Left renal pelvis (tissue), 4 donors: Measurements from ENCODE around the gene ITPRID2. TPM values are rescaled to one million over a fixed set of nuclear protein-coding genes. Genes with fewer than 3 reads are reported as not detected.

Source experiments
- DNase-seq, 4 donors: peaks; one replicate each; pipeline ENCODE4 v3.0.0-alpha.2; 2013; ENCODE audit warnings: low read depth in 4 of 4, low spot score in 3 of 4
- polyA plus RNA-seq, 4 donors: library from polyadenylated mRNA; unstranded; fragments of 120-200 nt; gene quantifications; one replicate each; pipeline ENCODE4 v1.2.1, GENCODE V29; 2013; ENCODE audit not compliant: insufficient read length in 4 of 4

Gene ITPRID2
- polyA plus RNA-seq = 100 to 1,000 TPM; 145 to 209 (median 189) TPM

DNA sequence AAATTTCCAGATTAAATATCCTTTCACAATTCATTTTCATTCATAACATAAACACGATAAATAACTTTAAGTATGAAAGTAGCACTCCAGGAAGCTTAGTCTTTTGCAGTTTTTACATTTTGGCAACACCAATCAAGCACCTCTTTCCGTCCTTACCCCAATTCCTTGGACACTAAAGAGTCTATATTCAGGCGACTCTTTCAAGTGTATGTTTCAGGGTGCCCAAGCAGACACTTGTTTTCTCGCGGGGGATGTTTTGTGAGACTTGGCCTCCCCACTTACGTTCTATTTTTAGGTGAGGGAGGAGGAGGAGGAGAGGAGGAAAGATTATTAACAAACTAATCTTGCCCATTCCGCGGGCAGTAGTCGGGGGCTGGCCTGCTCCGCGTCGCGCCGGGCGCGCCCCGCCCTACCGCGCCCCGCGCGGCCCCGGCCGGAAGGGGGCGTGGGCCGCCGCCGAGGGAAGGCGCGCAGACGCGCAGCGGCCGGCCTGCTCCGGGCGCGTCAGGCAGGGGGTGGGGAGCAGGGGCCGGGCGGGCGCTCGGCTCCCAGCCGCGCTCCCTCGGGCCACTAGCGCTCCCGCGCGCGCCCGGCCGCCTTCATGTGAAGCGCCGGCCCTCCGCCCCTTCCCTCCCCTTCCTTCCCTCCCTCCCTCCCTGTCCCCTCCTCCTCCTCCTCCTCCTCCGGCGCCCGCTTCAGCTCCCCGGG, at the start of gene ITPRID2:
Gene ITPRID2, plus strand, starts transcription at position 473 of the 708 bp plus-strand sequence. CDS start 337 bp downstream, outside the sequence.
- peak; percentile 61 to 82 (median 79) for DNase-seq

DNA sequence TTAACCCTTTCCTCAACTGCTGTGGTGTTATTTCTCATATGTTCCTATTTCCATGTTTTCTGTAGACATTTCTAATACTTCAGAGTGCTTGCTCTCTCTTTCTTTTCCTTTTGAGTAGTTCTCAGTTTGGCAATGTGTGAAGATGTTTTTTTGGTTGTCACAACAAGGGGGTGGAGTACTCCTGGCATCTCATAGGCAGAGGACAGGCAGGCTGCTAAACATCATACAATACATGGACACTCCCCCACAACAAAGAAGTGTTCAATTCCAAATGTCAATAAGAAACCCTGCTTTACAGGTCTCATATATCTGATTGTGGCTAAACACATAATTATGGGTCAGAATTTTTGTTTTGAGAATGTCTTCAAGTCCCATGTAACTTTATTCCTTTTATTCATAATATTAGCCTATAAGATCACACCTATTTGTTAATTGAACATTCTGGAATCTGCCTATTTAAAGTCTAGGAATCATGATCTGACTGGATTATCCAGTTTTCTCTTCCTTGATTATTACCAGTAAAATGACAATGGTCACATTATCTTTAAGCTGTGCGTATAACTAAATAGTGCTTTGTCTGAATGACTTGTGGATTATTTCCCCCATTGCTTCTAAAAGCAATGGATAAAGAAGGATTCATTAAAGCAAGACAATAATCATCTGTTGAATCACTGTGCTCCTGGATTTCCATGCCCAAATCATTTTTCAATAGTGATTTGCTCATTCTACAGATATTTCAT, 46.8 kb upstream of the ITPRID2 start:
- no peak for DNase-seq

DNA sequence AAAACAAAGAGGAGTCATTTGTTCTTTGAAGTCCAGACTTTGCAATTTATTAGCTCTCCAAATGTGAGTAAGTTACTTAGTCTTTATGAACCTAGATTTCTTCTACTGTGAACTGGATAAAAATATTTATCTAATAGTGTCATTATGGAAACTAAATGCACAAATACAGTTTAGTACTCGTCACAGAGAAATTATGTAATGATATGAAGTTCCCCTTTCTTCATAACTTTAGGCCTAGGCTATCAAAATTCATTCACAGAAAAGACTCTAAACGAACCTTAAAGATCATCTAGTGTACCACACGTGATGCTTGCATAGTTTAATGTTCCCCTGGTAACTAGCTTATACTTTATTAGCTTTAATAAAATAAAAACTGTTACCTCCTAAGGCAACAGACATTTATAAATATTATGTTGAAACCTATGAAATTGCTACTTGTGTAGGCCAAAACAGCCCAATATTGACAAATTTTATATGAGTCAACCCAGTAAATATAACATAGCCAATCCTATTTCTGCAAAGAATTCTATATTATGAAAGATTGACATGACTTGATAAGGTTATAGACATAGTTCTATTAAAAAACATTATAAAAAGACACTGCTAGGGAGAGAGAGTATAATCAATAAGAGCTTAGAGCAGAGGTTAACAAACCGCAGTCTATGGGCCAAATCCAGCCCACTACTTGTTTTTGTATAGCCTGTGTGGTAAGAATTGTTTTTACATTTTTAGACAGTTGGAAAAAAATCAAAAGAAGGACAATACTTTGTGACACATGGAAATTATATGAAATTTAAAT, 44.9 kb upstream of the ITPRID2 start:
- DNase-seq = no peak

DNA sequence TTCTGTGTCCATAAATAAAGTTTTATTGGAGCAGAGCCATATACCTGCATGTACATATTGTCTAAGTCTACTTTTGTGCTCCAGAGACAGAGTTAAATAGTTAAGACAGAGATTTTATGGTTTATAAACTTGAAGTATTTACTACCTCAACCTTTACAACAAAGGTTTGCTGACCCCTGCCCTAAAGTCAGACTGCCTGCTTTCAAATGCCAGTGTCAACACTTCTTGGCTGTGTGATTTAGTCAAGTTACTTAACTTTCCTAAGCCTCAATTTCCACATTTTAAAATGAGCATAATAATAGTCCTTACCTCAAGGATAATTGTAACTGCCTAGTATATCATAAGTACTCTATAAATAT, 44.4 kb upstream of the ITPRID2 start:
- no peak for DNase-seq

DNA sequence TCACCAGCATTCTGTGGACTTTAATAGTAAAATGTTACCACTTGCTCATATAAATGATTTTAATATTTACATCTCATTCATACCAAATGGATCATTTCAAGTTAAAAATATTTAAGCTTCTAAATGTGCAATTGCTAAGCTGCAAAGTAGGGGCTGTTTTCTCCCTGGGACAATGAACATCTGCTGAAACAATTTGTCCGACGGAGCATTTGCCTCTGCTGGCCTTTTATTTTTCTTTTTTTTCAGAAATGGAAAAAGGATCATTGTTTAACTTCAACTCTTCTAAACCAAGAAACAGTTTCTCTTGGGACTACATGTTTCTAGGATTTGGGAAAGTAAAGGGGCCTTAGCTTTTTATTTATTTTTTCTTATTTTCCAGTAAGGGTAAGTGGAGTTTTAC, 43.8 kb upstream of the ITPRID2 start:
- DNase-seq = peak in 1 of 4 donors; percentile 31

DNA sequence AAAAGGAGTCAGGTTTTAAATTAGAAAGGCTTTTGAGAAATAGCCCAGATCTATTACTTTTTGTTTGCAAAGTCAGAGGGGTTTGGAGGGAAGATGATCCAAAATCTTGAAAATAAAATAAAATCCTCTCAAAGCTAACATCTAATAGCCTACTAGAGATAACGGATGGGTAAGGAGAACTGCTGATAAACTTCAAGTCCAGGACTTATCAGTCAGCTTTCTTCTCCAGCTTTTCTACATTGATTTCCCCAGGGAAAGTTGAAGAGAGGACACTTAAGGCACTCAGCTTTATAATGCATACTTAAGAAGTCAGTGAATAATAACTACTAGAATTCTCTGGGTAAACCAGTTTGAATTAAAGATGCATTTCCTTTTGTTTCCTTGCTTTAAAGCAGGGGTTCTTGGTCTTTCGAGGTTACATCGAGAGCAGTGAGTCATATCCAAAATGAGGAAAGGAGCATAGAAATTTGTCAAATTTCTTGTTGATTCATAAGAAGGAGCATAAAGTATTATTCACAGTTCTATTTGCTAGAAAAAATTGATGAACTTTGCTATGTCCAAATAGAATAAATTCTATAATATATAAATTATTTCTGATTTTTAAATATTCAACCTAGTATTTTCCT, 43.2 kb upstream of the ITPRID2 start:
- no peak for DNase-seq

DNA sequence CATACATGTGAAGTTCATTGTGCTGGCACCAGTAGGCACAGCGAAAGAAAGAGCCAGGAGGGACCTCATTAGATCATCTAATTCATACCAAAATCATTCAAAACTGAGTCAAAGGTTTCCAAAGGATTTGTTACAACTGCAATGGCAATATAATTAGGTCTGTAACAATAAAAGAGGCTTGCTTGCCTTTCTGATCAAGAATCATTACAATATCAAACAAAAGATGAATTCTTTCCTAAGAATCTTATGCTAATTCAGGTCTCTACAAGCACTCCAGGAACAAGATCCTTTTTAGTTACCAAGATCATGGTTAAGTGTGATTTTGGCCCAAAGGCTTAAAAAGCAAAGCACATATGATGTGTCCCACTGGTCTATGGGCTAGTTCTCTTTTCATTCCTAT, 41.9 kb upstream of the ITPRID2 start:
- DNase-seq = no peak

DNA sequence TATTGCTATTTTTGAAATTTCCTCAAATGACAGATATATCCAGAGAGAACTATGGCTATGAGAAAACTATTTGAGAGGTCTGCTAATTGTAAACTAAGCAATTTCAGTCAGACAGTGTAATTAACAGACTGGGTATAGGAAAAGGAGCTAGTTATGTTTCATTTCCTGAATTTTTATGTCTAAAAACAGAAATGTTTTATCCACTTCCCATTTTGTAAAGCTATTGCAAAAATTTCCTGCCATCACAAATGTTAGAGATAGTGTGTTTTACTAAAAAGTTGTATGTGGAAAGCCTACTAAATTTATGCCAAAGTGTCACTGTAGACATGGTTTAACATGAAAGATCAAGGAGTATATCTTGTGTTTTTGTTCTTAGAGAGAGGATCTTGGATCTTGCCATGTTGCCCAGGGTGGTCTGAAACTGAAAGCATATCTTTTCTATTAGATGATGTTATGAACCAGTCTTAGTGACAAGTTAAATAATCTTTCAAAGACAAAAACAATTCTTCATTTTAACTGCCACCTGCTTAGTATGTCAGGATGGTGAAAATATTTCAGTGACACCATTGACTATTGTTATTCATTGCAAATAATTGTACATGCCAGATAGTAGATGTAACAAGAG, 40.5 kb upstream of the ITPRID2 start:
- DNase-seq = no peak

DNA sequence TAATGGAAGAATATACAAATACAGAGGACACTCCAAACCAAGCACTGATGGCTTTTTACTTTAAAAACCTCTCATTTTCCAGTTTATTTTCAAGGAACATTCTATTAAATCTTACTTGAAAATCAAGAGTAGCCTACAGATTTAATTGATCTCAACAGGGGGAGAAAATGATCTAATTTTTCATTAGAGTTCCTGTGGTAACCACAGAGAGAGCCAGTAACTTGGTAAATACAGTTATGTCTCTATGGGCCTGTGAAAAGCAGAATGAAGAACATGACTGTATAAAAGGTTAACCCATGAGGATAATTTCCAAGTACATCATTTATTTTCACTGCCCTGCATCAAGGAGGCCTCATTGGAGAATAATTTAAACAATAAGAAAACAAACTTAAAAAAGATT, 39.8 kb upstream of the ITPRID2 start:
- DNase-seq = no peak

DNA sequence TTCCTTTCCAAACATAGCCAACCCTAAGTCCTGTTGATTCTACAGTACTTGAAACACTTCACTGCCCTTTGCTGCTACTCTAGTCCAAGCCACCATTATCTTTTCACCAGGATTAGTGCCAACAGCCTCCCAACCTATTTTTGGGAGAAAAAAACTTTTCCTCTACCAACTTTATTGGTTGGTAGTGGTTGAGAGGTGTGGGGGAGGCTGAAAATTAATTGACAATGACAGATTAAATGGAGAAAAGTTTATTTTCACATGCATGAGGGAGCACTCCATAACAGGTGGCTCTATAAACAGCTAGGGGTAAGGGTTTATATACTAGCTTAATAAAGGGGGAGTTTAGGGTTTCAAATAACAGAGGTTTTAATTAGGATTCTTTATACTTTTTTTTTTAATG, 37.8 kb upstream of the ITPRID2 start:
- DNase-seq = no peak

DNA sequence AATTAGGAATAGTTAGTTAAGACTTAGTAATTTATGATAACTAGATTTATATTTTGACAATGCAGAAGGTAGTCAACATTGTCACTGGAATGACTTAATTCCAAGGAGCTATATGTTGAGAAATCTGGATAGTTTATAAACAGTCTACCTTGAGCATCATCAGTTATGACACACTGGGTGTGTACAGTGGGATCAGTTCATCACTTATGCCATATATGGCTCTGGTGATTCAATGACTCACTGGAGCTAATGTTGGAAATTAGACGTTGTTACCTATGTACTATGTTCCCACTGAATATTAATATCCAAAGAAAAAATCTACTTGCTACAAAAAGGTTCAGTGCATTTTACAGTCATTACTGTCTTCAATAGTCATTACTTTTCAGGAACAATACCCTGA, 34.0 kb upstream of the ITPRID2 start:
- DNase-seq = no peak

DNA sequence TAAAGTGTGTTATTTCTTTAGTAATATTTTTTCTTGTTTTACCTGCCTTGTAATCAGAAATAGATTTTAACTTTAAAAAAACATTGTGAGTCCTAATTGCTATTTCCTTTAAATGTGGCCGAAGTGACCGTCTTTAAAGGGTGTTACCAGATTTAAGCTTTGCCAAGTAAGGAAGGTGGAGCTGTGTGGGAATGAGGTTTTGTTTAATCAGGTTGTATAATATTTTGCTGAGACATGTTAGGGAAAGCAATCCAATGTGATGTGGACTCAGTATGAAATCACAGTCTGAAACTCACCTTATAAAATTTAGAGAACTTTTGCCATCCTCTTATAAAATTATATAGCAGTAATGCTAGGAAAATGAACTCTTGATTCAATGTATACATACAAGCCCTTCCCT, 32.9 kb upstream of the ITPRID2 start:
- no peak for DNase-seq

DNA sequence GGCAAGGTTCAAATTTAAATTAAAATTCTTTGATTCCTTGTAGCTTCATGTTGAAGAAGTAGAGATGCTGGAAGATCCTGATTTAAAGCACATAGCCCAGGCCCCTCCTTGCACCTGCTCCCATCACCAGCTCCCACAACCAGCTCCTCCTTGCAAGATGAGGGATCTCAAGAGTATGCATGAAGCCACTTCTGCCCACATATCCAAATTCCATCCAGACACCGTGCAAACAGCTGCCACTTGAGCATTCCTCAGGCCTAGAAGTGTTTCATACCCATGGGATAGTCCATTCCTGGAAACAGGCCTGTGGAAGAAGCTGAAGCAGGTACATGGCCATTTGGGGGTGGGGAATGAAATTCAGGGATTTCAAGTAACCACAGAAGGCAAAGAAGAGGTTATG, 32.4 kb upstream of the ITPRID2 start:
- DNase-seq = no peak

DNA sequence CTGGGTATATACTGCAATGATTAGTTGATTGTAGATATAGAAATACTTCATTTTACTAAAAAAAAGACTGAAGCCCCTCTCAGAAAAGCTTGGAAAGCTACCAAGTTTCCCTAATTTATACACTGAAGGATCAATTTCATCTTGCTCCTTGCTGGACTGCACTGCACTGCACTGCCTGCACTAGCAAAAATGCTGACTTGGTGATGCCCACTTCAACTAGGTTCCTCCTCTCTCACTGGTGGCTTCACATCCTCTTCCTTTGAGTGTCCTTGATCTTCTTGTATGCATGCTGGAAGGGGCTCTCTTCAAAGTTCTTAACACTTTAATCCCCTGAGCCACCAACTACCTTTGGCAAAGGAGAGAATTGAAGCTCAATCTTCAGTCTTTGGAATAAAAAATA, 31.7 kb upstream of the ITPRID2 start:
- no peak for DNase-seq

DNA sequence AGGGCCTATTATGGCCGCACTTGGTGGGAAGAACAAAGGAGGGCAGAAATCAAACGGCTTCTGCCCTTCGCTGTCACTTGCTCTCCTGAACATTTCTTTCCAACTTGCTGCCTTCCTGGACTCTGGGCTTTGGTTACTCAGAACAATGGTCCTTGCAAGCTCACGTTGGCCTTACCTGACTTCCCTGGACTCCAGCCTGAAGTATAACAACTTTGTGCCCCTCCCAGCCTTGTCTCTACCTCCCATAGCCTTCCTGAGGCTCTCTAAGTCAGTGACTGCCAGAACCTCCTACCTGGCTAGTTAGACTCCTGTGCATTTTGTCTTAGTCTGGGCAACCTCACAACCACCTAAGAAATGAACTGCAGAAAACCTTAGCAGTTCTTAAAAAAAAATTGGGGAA, 30.2 kb upstream of the ITPRID2 start:
- no peak for DNase-seq

DNA sequence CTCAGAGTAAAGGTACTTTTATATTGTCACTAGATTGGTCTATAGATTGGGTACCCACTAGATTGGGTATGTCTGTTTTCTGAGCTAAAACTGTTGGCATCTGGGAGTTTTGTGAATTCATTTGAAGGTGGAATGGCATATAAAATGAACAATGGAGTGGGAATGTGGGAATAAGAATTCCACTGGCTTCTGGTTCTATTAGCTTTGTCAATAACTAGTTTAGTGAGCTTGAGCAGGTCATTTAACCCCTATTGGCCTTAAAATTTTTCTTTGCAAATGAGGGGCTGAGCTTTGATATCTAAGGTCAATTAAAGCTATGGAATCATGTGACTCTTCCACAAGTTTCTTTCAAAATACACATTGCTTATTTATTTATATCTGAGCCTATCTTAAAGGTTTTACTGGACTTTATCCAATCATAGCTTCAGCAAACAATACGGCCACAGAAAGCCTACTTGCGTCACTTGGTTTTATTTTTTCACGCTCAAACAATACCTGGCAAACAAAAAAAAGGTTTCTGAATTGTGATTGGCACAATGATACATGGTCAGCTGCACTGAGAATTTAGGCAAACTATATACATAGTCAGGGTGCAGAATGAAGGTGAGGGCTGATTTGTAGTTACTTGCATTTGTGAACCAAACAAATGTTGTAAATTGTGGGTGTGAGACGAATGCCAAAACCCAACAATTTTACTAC, 28.8 kb upstream of the ITPRID2 start:
- no peak for DNase-seq

DNA sequence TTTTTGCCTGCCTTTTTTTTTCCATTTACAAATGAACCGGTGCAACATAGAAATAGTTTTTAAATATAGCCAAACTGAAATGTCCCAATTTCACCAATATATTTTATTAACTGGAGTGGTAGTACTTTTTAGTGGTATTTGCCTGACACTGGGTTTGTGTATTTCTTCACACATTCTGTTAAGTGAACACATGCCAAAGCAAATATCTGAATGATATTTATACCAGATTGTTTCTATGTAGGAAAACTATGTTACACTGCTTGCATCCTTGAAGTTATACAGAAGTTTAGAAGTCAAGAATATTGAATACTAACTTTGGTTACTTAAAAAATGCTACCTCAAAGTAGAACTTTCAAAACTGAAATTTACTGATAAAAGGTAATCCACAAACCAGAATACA, 19.4 kb upstream of the ITPRID2 start:
- no peak for DNase-seq

DNA sequence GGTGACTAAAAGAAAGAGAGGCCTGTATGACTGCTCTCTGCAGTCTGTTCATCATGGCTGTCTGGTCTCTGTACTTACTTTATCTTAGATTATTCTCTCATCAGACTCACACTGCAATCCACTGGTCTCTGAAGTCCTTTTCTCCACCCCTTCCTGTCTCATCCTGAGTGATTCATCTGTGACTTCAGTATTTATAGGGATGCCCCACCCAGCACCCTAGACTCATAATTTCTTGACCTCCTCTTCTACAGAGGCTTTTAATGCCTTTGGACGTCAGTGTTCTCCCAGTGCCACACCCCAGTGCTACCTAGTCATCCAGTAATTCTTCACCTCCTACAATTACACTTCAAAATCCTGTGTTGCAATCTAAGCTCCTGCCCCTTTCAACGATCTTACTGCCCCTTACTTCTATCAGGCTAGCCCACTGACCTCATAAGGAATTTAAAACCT, 14.9 kb upstream of the ITPRID2 start:
- DNase-seq = no peak

DNA sequence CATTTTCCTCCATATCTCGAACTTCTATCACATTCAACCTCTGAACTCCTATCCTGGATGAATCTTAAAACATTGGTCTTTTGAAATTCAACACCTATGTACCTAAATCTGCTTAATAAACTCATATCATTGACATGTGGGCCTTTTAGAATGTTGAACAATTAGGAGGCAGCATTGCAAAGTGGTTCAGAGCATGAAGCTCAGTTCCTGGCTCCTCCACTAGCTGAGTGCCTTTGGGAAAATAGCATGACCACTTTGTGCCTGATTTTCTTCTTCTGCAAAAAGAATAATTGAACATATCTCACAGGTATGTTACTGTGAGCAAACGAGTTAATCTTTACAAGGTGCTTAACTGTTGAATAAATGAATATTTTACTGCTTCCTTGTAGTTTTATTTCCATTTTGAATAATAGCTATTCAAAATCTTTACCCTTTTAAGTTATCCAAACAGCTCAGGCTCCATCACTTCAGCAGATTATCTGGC, 14.3 kb upstream of the ITPRID2 start:
- no peak for DNase-seq

DNA sequence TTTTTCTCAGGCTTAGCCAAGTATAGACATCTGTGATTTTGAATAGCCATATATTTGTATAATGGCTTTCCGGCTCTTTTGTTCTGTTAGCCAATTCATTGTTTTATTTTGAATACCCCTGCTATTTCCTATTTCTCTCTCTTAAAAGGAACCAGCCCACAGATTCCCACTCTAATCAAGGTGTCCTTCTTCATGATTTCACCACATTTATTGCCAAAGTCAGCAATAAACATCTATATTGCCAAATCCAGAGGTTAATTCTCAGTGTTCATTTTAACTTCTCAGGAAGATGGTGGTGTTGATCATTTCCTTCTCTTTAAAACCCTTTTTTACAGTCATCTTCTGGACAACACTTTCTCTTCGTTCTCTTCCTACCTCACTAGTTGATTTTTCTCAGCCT, 13.1 kb upstream of the ITPRID2 start:
- DNase-seq = no peak
